OCI-LY3 (cell line): Measurements from ENCODE around the gene RGS14.

Experiments used
- H2AFZ ChIP-seq: fragments of 200-600, 300-600 bp; shearing (Covaris generic); 2 replicates; pipeline ENCODE4 v1.6.0; 2014; ENCODE audit warnings: antibody characterized with exemption, low read depth, low read length
- H3K27ac ChIP-seq: fragments of 200-600, 300-600 bp; sonication (generic); 2 replicates; pipeline ENCODE4 v1.5.1; 2014; ENCODE audit warnings: mild to moderate bottlenecking, low read length, moderate library complexity, mixed read lengths
- H3K27me3 ChIP-seq: fragments of 200-600, 300-600 bp; sonication (generic); 2 replicates; pipeline ENCODE4 v1.6.1; 2014; ENCODE audit warnings: low read depth, low read length, mixed read lengths
- H3K36me3 ChIP-seq: fragments of 200-600, 300-600 bp; sonication (generic); replicated peaks from 2 replicates; pipeline ENCODE3; 2014; ENCODE audit warnings: low read depth, low read length, mixed read lengths
- H3K4me1 ChIP-seq: fragments of 300-600, 200-600 bp; sonication (generic); 2 replicates; pipeline ENCODE4 v1.6.1; 2014; ENCODE audit warnings: low read length, mixed read lengths
- H3K4me2 ChIP-seq: fragments of 200-600, 300-600 bp; sonication (generic); 2 replicates; pipeline ENCODE4 v1.6.1; 2014; ENCODE audit warnings: low read length, mixed read lengths
- H3K4me3 ChIP-seq: fragments of 300-600, 200-600 bp; sonication (generic); 2 replicates; pipeline ENCODE4 v1.5.1; 2014; ENCODE audit warnings: antibody characterized with exemption, mild to moderate bottlenecking, low read length, moderate library complexity
- H3K79me2 ChIP-seq: fragments of 300-600, 200-600 bp; shearing (Covaris generic); 2 replicates; pipeline ENCODE4 v1.6.1; 2014; ENCODE audit warnings: mild to moderate bottlenecking, low read length, mixed read lengths
- H3K9ac ChIP-seq: fragments of 300-600, 200-600 bp; shearing (Covaris generic); 2 replicates; pipeline ENCODE4 v1.6.0; 2014; ENCODE audit warnings: mild to moderate bottlenecking, low read length, moderate library complexity
- H3K9me3 ChIP-seq: fragments of 200-600, 300-600 bp; shearing (Covaris generic); 2 replicates; pipeline ENCODE4 v1.6.1; 2014; ENCODE audit warnings: low read length, mixed read lengths; ENCODE audit not compliant: insufficient read depth
- H4K20me1 ChIP-seq: fragments of 200-600, 300-600 bp; sonication (generic); 2 replicates; pipeline ENCODE4 v1.6.1; 2016; ENCODE audit warnings: low read length, mixed read lengths; ENCODE audit not compliant: insufficient read depth
- CTCF ChIP-seq: fragments of 200-600, 300-600 bp; sonication (generic); IDR thresholded peaks from 2 replicates; pipeline ENCODE4 v1.5.1; 2014; ENCODE audit warnings: antibody characterized with exemption, low read length, low read depth
- EZH2phosphoT487 ChIP-seq: fragments of 200-600 bp; shearing (Covaris generic); IDR thresholded peaks from 2 replicates; pipeline ENCODE4 v1.6.1; 2018; ENCODE audit warnings: antibody characterized with exemption, mixed run types, low read depth

RGS14 gene

GRCh38 chr5:177397875-177398390 is 40.2 kb downstream of the RGS14 start:
- no peak overlapping the region for H3K4me3 ChIP-seq
- H3K4me1 ChIP-seq, result peaks cover 2% of the 10 kb centered on the region; the same call in 1 of the 2 replicates
- H2AFZ ChIP-seq, result no peak overlapping the region
- no peak for TF ChIP-seq EZH2phosphoT487
- TF ChIP-seq CTCF, result no peak
- H3K27ac ChIP-seq, result no peak overlapping the region
- no peak overlapping the region for H3K4me2 ChIP-seq
- no peaks in the 10 kb centered on the region for H3K36me3 ChIP-seq
- no peak overlapping the region for H3K9ac ChIP-seq
- peaks cover 13% of the 10 kb centered on the region for H3K27me3 ChIP-seq
- no peaks in the 10 kb centered on the region for H4K20me1 ChIP-seq
- H3K79me2 ChIP-seq, result no peaks in the 10 kb centered on the region
- no peaks in the 10 kb centered on the region for H3K9me3 ChIP-seq

- peaks cover 13% of the 10 kb centered on the region for H3K27me3 ChIP-seq
- no peak within 1 kb of the TSS for H3K27ac ChIP-seq
- H3K9ac ChIP-seq, result no peak within 1 kb of the TSS
- H3K9me3 ChIP-seq, result no peaks in the 10 kb centered on the region
- no peaks in the 10 kb centered on the region for H3K36me3 ChIP-seq
- no peaks in the 10 kb centered on the region for H3K79me2 ChIP-seq
- no peaks in the 10 kb centered on the region for H4K20me1 ChIP-seq
- H3K4me3 ChIP-seq, result no peak within 1 kb of the TSS
- peaks cover 11% of the 10 kb centered on the region for H3K4me1 ChIP-seq
- no peak within 1 kb of the TSS for H3K4me2 ChIP-seq
- H2AFZ ChIP-seq, result no peak within 1 kb of the TSS
- no peak for TF ChIP-seq EZH2phosphoT487
- TF ChIP-seq CTCF, result no peak
Observed at GRCh38 chr5:177399997-177400868, 42.5 kb downstream of the RGS14 start, which contains the start of gene PFN3. PFN3 (minus strand) TSS chr5:177400661; CDS start chr5:177400576, 85 bp downstream.

GRCh38 chr5:177402271-177403043 is 44.7 kb downstream of the RGS14 start:
- no peaks in the 10 kb centered on the region for H3K36me3 ChIP-seq
- H3K4me3 ChIP-seq, result peak overlapping the region; percentile 82
- H2AFZ ChIP-seq, result no peak overlapping the region
- no peaks in the 10 kb centered on the region for H3K79me2 ChIP-seq
- no peaks in the 10 kb centered on the region for H4K20me1 ChIP-seq
- H3K4me1 ChIP-seq, result peaks cover 19% of the 10 kb centered on the region
- H3K27me3 ChIP-seq, result peaks cover 17% of the 10 kb centered on the region
- no peaks in the 10 kb centered on the region for H3K9me3 ChIP-seq
- peak overlapping the region; percentile 94 for H3K4me2 ChIP-seq
- TF ChIP-seq EZH2phosphoT487 (no peak), CTCF (no peak)
- no peak overlapping the region for H3K9ac ChIP-seq
- no peak overlapping the region for H3K27ac ChIP-seq
